Fibroblast of skin of right quadriceps (primary cell): ENCODE results near the gene SFXN3.

ENCODE experiments used
- DNase-seq: peaks from one replicate; pipeline ENCODE4 v3.0.0-alpha.2; 2013

The SFXN3 gene

DNA sequence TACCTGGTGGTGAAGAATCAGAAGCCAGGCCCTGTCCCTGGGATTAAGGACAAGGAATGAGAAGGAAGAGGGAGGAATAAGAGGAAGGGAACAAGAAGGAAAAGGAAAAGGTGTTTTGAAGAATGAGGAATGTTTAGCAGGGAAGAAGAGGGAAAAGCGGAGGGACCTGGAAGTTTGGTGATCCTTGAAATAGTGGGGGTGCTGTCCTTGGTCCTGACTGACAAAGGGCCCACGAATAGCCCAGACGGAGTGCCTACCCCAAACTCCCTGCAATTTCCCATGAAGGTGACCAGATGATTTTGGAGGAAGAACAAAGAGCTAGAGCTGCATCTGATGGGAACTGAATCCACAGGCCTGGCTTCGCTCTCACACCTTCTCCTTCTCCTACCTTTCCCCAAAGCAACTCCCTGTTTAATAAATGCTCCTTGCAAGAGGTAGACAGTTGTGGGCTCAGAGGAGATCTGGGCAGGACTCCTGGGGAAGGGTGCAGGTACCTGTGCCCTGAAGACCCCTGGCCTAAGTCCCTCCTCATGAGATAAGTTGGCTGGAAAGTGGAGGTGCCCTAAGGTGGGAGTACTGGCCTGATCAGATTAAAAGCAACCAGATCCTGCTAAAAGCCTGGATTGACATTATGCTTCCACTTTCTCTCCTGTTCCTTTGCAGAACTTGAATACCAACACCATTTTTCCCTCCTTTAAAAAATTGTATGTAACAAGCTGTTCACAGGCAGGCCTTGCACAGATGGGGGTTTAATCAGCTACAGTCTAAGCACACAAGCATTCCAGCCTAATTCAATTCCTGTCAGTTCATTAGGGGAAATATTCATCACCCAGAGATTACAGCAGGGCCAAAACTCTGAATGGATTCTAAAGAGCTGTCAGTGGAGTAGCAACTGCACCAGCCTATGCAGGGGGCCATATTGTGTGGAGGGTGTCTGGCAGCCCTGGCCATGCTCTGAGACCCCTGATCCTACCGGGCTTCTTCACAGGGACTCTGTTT is 50.2 kb downstream of the SFXN3 start:
- DNase-seq = no peak

DNA sequence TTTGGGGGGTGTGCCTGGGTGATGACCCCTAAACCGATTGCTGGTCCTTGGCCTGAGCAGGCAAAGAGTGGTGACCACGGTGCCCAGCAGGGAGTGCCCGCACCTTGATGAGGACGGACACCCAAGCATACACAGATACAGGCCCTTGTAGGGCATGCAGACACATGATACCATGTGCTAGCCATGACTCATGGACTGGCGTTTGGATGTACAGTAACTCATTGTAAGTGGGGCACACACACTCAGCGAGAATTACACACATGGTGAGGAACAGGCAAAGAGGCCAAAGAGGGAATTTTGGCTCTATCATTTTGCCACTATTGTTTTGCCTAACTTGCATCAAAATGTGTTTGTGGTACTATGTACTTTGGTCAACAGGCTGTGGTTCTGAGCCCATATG is 54.8 kb downstream of the SFXN3 start:
- DNase-seq = no peak

DNA sequence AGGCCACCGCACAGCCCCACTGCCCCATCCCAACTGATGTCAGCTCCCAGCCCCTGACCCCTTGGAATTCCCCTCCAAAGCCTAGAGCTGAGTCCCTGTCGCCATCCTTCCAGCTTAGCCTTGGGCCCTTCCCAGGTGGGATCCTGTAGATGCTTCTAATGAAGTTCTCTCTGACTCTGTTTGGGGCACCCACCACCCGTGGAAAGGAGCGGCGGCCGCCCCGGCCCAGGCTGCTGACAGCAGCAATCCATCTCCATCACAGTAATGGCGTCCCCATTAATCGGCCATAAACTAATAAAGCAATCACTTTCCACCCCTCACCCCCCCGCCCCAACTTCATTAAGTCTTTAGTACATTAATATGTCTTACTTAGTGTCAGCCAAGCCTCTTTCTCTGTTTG is 56.3 kb downstream of the SFXN3 start:
- no peak for DNase-seq

DNA sequence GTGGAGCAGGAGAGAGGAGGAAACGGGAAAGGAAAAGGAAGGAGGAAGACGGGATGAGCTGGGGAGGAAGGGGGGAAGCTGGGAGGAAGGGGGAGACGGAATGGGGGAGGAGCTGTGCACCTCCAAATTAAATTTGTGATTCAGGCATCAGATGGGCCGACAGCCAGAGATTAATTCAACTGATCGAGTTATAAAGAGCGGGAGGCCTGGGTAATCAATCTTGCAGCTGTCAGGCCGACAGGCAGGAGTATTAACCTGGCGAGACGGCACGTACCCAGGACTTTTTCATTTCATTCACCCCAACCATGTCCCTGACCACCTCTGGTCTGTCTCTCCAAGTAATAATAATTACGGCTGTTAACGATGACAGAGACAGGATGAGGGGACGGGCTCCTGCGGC is 56.9 kb downstream of the SFXN3 start:
- DNase-seq = no peak

DNA sequence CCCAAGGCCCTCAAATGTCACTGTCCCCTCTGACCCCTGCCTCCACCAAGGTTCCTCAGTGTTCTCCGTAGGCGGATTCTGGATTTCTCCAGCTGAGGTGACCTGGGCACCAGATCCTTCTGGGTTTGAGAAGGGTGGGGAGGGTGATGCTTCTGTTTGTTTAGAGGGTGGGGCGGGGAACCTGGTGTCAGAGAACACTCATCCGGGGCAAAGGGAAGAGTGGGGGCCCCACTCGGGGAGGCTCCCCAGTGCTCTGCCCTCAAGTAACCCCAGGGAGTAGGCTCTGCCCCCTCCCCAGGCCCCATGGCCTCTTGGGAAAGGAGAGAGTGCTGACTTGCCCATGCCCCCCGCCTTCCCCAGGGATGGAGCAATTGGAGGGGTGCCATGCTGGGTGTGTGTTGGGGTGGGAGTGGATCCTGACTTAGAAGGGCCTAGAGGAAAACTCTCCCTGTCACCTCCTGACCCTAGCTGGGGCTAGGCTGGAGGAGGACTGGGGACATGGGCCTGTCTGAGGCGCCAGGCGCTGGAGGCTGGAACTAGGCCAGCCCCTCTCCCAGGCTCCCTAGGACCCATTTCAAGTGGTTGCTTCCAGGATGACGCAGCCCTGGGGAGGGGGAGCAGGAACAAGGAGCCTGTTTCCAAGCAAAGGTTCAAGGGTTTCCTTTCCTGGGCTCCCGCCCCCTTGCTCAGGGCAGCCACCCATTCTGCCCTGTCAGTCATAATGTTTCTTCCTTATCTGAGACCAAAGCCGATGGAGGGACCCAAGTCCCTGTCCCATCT is 58.7 kb downstream of the SFXN3 start:
- no peak for DNase-seq

DNA sequence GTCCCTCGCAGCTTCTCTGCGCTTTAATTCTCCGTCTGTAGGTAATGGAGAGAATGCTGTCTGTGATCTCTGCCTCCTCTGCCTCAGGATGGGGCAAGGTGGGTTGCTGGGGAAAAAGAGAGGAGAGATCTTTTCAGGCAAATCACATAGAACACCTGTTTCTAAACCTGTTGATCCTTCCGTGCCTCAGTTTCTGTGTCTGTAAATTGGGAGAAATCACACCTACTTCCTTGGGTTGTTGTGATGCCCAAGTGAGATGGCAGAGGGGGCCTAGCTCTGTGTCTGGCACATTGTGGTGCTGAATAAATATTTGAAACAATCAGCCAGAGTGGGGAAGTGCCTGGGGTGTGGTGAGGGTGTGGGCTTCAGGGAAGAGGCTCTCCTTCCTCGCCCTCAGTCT is 59.6 kb downstream of the SFXN3 start:
- no peak for DNase-seq
